Transverse colon (tissue), 4 donors: ENCODE measurements around the gene SDK2.

Source experiments
- POLR2A ChIP-seq: fragments of 450-650 bp; IDR thresholded peaks from one replicate; pipeline ENCODE4 v1.6.1; 2016; ENCODE audit warnings: antibody characterized with exemption, mild to moderate bottlenecking, moderate library complexity
- POLR2AphosphoS5 ChIP-seq, 3 donors: sonication (generic); formaldehyde crosslinking; IDR thresholded peaks; one replicate each; pipeline ENCODE4 v1.6.1; 2016; ENCODE audit warnings: antibody characterized with exemption in 3 of 3
- TF ChIP-seq, protein P1 (sequence below), 5 experiments: fragments of 200-600 bp in 3 of 5; fragments of 450-650 bp in 2 of 5; sonication (generic) in 3 of 5; IDR thresholded peaks; 1 replicate in 2 of 5; 2 replicates in 3 of 5; pipeline ENCODE4 v1.5.1; 2016 to 2017; ENCODE audit warnings: antibody characterized with exemption in 5 of 5, inconsistent platforms in 3 of 5, mild to moderate bottlenecking in 2 of 5, moderate library complexity in 1 of 5

DNA sequence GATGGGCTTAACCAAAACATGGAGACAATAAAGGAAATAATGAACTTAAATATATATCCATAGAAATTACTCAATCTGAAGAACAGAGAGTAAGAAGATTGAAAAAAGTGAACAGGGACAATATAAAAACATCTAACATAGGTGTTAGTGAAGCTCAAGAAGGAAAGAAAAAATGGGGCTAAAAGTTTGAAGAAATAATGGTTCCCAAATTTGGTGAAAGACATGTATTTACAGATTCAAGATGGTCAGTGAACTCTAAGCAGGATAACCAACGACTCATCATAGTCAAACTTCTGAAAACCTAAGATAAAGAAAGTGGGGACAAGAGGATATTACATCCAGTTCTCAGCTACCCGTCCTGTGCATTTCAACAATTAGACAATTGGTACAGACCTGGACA lies 22.6 kb downstream of the SDK2 start:
- no peak for TF ChIP-seq POLR2AphosphoS5 (IDR thresholded peaks at IDR 0.05)
- TF ChIP-seq, protein P1, sequence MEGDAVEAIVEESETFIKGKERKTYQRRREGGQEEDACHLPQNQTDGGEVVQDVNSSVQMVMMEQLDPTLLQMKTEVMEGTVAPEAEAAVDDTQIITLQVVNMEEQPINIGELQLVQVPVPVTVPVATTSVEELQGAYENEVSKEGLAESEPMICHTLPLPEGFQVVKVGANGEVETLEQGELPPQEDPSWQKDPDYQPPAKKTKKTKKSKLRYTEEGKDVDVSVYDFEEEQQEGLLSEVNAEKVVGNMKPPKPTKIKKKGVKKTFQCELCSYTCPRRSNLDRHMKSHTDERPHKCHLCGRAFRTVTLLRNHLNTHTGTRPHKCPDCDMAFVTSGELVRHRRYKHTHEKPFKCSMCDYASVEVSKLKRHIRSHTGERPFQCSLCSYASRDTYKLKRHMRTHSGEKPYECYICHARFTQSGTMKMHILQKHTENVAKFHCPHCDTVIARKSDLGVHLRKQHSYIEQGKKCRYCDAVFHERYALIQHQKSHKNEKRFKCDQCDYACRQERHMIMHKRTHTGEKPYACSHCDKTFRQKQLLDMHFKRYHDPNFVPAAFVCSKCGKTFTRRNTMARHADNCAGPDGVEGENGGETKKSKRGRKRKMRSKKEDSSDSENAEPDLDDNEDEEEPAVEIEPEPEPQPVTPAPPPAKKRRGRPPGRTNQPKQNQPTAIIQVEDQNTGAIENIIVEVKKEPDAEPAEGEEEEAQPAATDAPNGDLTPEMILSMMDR (IDR thresholded peaks at IDR 0.05), result no peak
- no peak for TF ChIP-seq POLR2A
